Neuronal stem cell (in vitro differentiated cells): ENCODE results near the gene PLAAT5.

Experiments
- DNase-seq: peaks from one replicate; pipeline ENCODE4 v3.0.0-alpha.2; 2013; ENCODE audit warnings: low spot score
- H2AFZ ChIP-seq: one replicate; pipeline ENCODE4 v1.6.1; 2013; ENCODE audit warnings: mild to moderate bottlenecking, low read length, inconsistent platforms
- H2AK5ac ChIP-seq: 2 replicates; pipeline ENCODE4 v1.6.1; 2013; ENCODE audit warnings: low read depth, mild to moderate bottlenecking, inconsistent platforms, low read length, moderate library complexity, mixed read lengths
- H2BK120ac ChIP-seq: 2 replicates; pipeline ENCODE4 v1.6.1; 2013; ENCODE audit warnings: low read depth, mild to moderate bottlenecking, inconsistent platforms, low read length, moderate library complexity, mixed read lengths
- H2BK12ac ChIP-seq: one replicate; pipeline ENCODE4 v1.6.1; 2013; ENCODE audit warnings: low read length, inconsistent platforms
- H2BK15ac ChIP-seq: 2 replicates; pipeline ENCODE4 v1.6.1; 2013; ENCODE audit warnings: mild to moderate bottlenecking, low read length, inconsistent platforms, mixed read lengths
- H2BK5ac ChIP-seq: one replicate; pipeline ENCODE4 v1.6.1; 2013; ENCODE audit warnings: inconsistent platforms, mild to moderate bottlenecking, low read length, moderate library complexity
- H3K14ac ChIP-seq: one replicate; pipeline ENCODE4 v1.6.1; 2013; ENCODE audit warnings: low read length, inconsistent platforms
- H3K18ac ChIP-seq: 2 replicates; pipeline ENCODE4 v1.6.1; 2013; ENCODE audit warnings: low read length, inconsistent platforms
- H3K23ac ChIP-seq: 2 replicates; pipeline ENCODE4 v1.6.1; 2013; ENCODE audit warnings: low read depth, mild to moderate bottlenecking, mixed read lengths, low read length, inconsistent platforms; ENCODE audit not compliant: poor library complexity
- H3K27ac ChIP-seq: replicated peaks from 3 replicates; pipeline ENCODE4 v1.5.1; 2013; ENCODE audit warnings: low read length, inconsistent platforms
- H3K27me3 ChIP-seq, 3 experiments: 2 replicates each; pipeline ENCODE4 v1.6.1; 2013; ENCODE audit warnings: low read length in 3 of 3, mild to moderate bottlenecking in 2 of 3, inconsistent platforms in 1 of 3, low read depth in 1 of 3, mixed read lengths in 1 of 3, moderate library complexity in 1 of 3; ENCODE audit not compliant: control insufficient read depth in 3 of 3, insufficient read depth in 3 of 3
- H3K36me3 ChIP-seq, 2 donors: replicated peaks in 1 of 2; 2 replicates each; pipeline ENCODE4 v1.6.1; 2013; ENCODE audit warnings: low read length in 2 of 2; ENCODE audit not compliant: control insufficient read depth in 2 of 2, insufficient read depth in 2 of 2
- H3K4ac ChIP-seq: 2 replicates; pipeline ENCODE4 v1.6.1; 2013; ENCODE audit warnings: inconsistent platforms, mild to moderate bottlenecking, low read length, moderate library complexity
- H3K4me1 ChIP-seq, 2 donors: 1 replicate in 1 of 2; 2 replicates in 1 of 2; pipeline ENCODE4 v1.6.1; 2013; ENCODE audit warnings: low read length in 2 of 2, low read depth in 1 of 2; ENCODE audit not compliant: control insufficient read depth in 2 of 2, insufficient read depth in 1 of 2
- H3K4me2 ChIP-seq: one replicate; pipeline ENCODE4 v1.6.1; 2013; ENCODE audit warnings: mild to moderate bottlenecking, low read length, inconsistent platforms; ENCODE audit not compliant: insufficient read depth, poor library complexity, severe bottlenecking
- H3K4me3 ChIP-seq, 2 donors: 2 replicates each; pipeline ENCODE4 v1.5.1; 2013; ENCODE audit warnings: low read length in 2 of 2, mild to moderate bottlenecking in 2 of 2, inconsistent platforms in 1 of 2, moderate library complexity in 1 of 2
- H3K79me1 ChIP-seq: one replicate; pipeline ENCODE4 v1.6.1; 2013; ENCODE audit warnings: low read depth, mild to moderate bottlenecking, inconsistent platforms, low read length, moderate library complexity
- H3K9ac ChIP-seq: one replicate; pipeline ENCODE4 v1.6.1; 2013; ENCODE audit warnings: mild to moderate bottlenecking, low read depth, low read length, inconsistent platforms; ENCODE audit not compliant: poor library complexity
- H3K9me3 ChIP-seq, 2 donors: replicated peaks in 1 of 2; 2 replicates each; pipeline versions ENCODE3 to v1.6.1; 2013; ENCODE audit warnings: low read length in 2 of 2, mild to moderate bottlenecking in 2 of 2, inconsistent platforms in 1 of 2, low read depth in 1 of 2, mixed read lengths in 1 of 2, moderate library complexity in 1 of 2; ENCODE audit not compliant: control insufficient read depth in 2 of 2, insufficient read depth in 1 of 2
- H4K8ac ChIP-seq: one replicate; pipeline ENCODE4 v1.6.1; 2013; ENCODE audit warnings: low read depth, mild to moderate bottlenecking, inconsistent platforms, low read length, moderate library complexity
- H4K91ac ChIP-seq: one replicate; pipeline ENCODE4 v1.6.1; 2013; ENCODE audit warnings: low read length, low read depth, mild to moderate bottlenecking, inconsistent platforms; ENCODE audit not compliant: poor library complexity
- WGBS, 2 donors: extraction: QIAGEN DNeasy Blood & Tissue Kit; methylation state at CpG; one replicate each; pipeline ENCODE4 v1.1.7; 2013; ENCODE audit warnings: missing lambda C conversion rate in 2 of 2, mixed read lengths in 1 of 2; ENCODE audit not compliant: insufficient read length in 2 of 2, insufficient replicate concordance in 1 of 2; ENCODE audit errors: extremely low coverage in 2 of 2; 5-methylcytosine and 5-hydroxymethylcytosine counted together

PLAAT5 gene

GRCh38 chr11:63521896-63522295, 30.9 kb upstream of the PLAAT5 start:
- Histone ChIP-seq H4K91ac (no peak overlapping the region), H3K4ac (no peak overlapping the region), H3K23ac (no peak overlapping the region), H3K18ac (no peak overlapping the region), H3K9ac (no peak overlapping the region), H3K4me3 (no peak overlapping the region), H3K27ac (no peak overlapping the region), H2BK12ac (no peak overlapping the region), H3K14ac (no peak overlapping the region), H3K4me1 (no peaks in the 10 kb centered on the region), H4K8ac (no peak overlapping the region), H3K4me2 (no peak overlapping the region), H3K36me3 (no peaks in the 10 kb centered on the region), H2BK120ac (no peak overlapping the region), H3K79me1 (no peaks in the 10 kb centered on the region), H3K27me3 (no peaks in the 10 kb centered on the region), H2BK15ac (no peak overlapping the region), H2AFZ (no peak overlapping the region), H3K9me3 (no peaks in the 10 kb centered on the region), H2AK5ac (no peak overlapping the region), H2BK5ac (no peak overlapping the region)
- WGBS, 2 donors = 100% methylated on average over 1 of the region's 2 CpGs; no CpG with 5 or more reads in 1 of the 2 donors
- no peak for DNase-seq

GRCh38 chr11:63520606-63521170, 29.7 kb upstream of the PLAAT5 start:
- no peak overlapping the region for H2BK5ac ChIP-seq
- no peak overlapping the region for H3K4me3 ChIP-seq
- no peak overlapping the region for H3K18ac ChIP-seq
- no peak overlapping the region for H4K8ac ChIP-seq
- no peak overlapping the region for H2AFZ ChIP-seq
- H3K79me1 ChIP-seq = no peaks in the 10 kb centered on the region
- WGBS, 2 donors = no CpG with 5 or more reads among the region's 5 CpGs
- H3K27me3 ChIP-seq = no peaks in the 10 kb centered on the region
- H3K36me3 ChIP-seq = no peaks in the 10 kb centered on the region
- no peak overlapping the region for H3K27ac ChIP-seq
- H3K4me1 ChIP-seq = no peaks in the 10 kb centered on the region
- no peak overlapping the region for H2BK12ac ChIP-seq
- H4K91ac ChIP-seq = no peak overlapping the region
- no peak overlapping the region for H2BK120ac ChIP-seq
- no peaks in the 10 kb centered on the region for H3K9me3 ChIP-seq
- DNase-seq = no peak
- no peak overlapping the region for H3K4ac ChIP-seq
- no peak overlapping the region for H2AK5ac ChIP-seq
- H3K23ac ChIP-seq = no peak overlapping the region
- H3K4me2 ChIP-seq = no peak overlapping the region
- H2BK15ac ChIP-seq = no peak overlapping the region
- H3K9ac ChIP-seq = no peak overlapping the region
- no peak overlapping the region for H3K14ac ChIP-seq

GRCh38 chr11:63518548-63518947, 27.6 kb upstream of the PLAAT5 start:
- no peak overlapping the region for H2AK5ac ChIP-seq
- H2BK120ac ChIP-seq = no peak overlapping the region
- DNase-seq = no peak
- H3K4me2 ChIP-seq = no peak overlapping the region
- H3K4ac ChIP-seq = no peak overlapping the region
- no peak overlapping the region for H2BK5ac ChIP-seq
- H4K8ac ChIP-seq = no peak overlapping the region
- WGBS, 2 donors = no CpG with 5 or more reads among the region's 1 CpG
- no peak overlapping the region for H3K27ac ChIP-seq
- H2BK15ac ChIP-seq = no peak overlapping the region
- H2BK12ac ChIP-seq = no peak overlapping the region
- H3K14ac ChIP-seq = no peak overlapping the region
- H3K4me3 ChIP-seq = no peak overlapping the region
- H2AFZ ChIP-seq = no peak overlapping the region
- H3K9me3 ChIP-seq = no peaks in the 10 kb centered on the region
- no peaks in the 10 kb centered on the region for H3K79me1 ChIP-seq
- no peak overlapping the region for H4K91ac ChIP-seq
- H3K9ac ChIP-seq = no peak overlapping the region
- H3K23ac ChIP-seq = no peak overlapping the region
- no peaks in the 10 kb centered on the region for H3K27me3 ChIP-seq
- no peak overlapping the region for H3K18ac ChIP-seq
- no peaks in the 10 kb centered on the region for H3K36me3 ChIP-seq
- H3K4me1 ChIP-seq = no peaks in the 10 kb centered on the region

- Histone ChIP-seq H3K27ac (no peak overlapping the region), H3K9me3 (no peaks in the 10 kb centered on the region), H4K91ac (no peak overlapping the region), H3K79me1 (no peaks in the 10 kb centered on the region), H3K14ac (no peak overlapping the region), H2BK5ac (no peak overlapping the region), H2AFZ (no peak overlapping the region), H3K23ac (no peak overlapping the region), H2BK120ac (no peak overlapping the region), H3K9ac (no peak overlapping the region), H3K27me3 (peaks cover 0 to 5% (median 0%) of the 10 kb centered on the region in 3 experiments), H3K36me3 (no peaks in the 10 kb centered on the region), H3K4me1 (no peaks in the 10 kb centered on the region), H3K4me3 (no peak overlapping the region), H3K18ac (no peak overlapping the region), H4K8ac (no peak overlapping the region), H2BK12ac (no peak overlapping the region), H2BK15ac (no peak overlapping the region), H3K4ac (no peak overlapping the region), H2AK5ac (no peak overlapping the region), H3K4me2 (no peak overlapping the region)
- no peak for DNase-seq
- no CpG with 5 or more reads among the region's 5 CpGs for WGBS, 2 donors
These were observed 26.2 kb upstream of the PLAAT5 start for GRCh38 chr11:63517156-63517555.
